Measurements from ENCODE around the gene MAL.

Gene MAL

GRCh38 chr2:95016616-95017015 lies 8.9 kb upstream of the MAL start:
- no peak for DNase-seq (ENCODE audit: low spot score)

DNA sequence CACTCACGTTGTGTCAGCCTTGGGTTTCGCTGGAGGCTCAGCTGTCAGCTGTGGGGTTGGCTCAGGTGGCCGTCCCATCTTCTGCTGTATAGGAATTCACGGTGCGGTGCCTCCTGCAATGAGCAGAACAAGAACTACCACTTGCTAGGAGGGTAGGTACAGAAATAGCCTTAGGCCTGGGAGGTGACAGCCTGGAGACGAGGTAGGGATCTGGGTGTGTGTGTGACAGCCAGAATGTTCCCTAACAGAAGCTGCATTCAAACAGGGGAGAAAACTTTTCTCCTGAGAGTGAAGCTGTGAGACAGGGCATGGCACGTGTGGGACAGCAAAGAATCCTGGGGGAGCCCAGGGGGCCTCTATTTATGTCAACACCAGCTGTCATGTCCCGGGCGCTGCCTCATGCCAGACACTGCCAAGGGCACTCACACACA lies 8.4 kb upstream of the MAL start:
- no peak for DNase-seq (ENCODE audit: low spot score)

DNA sequence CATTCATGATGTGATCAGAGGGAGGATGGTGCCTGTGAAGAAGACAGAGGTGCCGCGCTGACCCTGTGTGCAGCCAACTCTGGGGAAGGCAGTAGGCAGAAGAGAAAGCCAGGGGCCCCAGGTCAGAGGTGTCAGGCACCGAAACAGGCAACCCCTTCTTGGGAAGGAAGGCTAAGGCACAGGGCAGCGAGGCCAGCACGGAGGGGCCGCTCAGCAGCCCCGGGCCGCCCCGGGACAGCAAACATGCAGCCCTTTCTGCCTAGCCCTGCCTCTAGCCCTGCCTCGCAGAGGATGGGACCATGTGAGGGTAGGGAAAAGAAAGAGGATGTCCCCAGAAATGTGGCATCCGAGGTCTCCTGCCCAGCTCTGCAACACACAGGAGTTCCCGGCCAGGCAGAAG lies 7.7 kb upstream of the MAL start:
- DNase-seq (ENCODE audit: low spot score), result no peak

DNA sequence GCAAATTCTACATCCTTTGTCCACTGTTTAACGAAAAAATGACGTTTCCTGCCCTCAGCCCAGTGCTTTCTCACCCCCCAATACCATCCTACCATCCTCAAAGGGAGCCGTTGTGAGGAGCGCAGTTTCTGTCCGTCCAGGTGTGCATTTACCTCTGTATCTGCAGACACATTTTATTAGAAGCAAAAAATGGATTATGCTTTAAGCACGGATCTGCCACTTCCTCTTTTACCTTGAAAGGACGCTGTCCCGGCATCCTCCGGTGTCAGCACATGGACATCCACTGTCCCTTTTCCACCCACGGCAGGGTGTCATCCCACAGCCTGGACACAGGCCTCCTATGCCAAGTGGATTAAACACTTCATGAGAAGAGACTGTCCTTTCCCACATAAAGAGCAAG lies 7.2 kb upstream of the MAL start:
- DNase-seq (ENCODE audit: low spot score), result no peak

- no peak for DNase-seq (ENCODE audit: low spot score)
Measured at GRCh38 chr2:95018861-95019550, 6.5 kb upstream of the MAL start.

- DNase-seq (ENCODE audit: low spot score), result no peak
Measured at GRCh38 chr2:95019572-95019971, 5.9 kb upstream of the MAL start.

GRCh38 chr2:95020275-95021022 lies 5.1 kb upstream of the MAL start:
- no peak for DNase-seq (ENCODE audit: low spot score)

GRCh38 chr2:95021023-95021416 lies 4.5 kb upstream of the MAL start:
- DNase-seq (ENCODE audit: low spot score), result no peak

DNA sequence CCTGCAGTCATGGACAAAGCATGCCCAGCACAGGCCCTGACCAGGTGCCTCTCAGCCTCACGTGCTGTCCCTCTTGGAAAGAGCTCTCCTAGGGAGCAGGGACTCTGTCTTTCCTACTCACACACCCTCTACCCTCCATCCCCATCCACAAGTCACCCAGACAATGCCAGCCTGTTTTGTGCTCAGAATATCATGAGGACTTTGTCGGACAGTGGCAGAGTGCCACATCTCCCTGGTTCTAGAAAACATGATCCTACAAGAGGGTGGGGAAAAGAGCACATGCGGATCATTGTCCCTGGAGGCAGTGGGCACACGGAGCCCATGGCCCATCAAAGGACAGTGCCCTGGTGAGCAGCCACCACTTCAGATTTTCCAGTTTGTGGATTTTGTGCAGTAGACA lies 3.7 kb upstream of the MAL start:
- DNase-seq (ENCODE audit: low spot score), result peak; percentile 94

DNA sequence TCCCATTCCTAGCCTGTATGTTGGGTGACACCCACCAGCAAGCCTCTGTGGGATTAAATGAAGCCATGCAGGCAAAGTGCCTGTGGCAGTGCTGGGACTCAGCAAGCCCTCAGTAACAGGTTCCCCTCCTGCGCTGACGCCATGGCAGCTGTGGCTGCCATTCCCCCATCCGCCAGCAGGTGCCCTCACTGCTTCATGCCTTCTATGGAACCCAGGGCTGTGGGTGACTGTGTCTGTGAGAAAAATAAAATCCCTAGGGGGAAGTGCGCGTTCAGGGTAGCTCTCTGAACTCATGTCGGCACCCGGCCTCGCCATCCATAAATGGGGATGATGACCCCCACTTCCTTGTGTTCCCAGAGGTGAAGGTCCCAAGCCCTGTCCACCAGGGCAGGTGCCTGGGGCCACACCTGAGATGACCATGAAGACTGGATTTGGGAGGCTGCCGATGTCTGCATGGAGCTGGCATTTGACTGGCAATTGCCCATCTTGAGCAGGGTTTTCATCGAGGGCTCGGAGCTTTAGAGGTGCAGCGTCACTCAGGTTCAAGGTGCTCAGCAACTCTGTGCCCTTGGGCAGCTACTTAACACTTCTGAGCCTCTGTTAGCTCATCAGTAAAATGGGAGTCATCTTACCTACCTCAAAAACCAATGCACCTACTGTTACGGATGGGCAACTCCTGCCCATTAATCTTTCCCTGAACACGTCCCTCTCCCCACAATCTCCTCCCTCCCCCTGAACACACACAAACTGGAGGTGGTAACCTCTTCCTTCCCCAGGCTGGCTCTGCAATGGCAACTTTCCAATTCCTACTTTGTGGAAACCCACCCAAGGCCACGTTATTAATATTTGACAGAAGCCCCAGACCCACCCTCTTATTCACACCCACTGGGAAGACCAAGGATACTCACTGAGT lies 2.9 kb upstream of the MAL start:
- DNase-seq (ENCODE audit: low spot score), result peak; percentile 91

- no peak for DNase-seq (ENCODE audit: low spot score)
Measured at GRCh38 chr2:95023222-95023597, 2.3 kb upstream of the MAL start.

- DNase-seq (ENCODE audit: low spot score), result peak; percentile 88
Measured at GRCh38 chr2:95024371-95024770, 1.1 kb upstream of the MAL start.

DNA sequence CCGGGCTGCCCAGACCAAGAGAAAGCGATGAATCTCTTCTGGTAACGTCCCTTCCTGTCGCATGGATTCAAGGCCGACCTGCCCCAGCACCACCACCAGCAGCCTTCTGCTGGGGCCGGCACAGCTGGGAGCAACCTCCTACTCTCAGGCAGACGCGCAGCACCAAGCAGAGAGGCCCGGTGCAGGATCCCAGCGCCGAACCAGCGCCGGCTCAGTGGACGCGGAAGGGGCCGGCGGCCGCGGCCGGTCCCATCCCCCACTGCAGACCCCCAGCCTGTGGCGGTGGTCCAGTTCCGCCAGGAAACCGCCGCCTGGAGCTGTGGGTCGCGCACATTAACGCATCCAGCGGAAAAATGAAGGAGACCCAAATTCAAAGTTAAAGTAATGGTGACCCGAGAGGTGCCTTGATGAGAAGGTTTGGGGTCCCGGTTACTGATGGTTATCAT lies 525 bp upstream of the MAL start:
- no peak for DNase-seq (ENCODE audit: low spot score)

- no peak for DNase-seq (ENCODE audit: low spot score)
Measured at GRCh38 chr2:95026471-95027368, 1.2 kb downstream of the MAL start.

DNA sequence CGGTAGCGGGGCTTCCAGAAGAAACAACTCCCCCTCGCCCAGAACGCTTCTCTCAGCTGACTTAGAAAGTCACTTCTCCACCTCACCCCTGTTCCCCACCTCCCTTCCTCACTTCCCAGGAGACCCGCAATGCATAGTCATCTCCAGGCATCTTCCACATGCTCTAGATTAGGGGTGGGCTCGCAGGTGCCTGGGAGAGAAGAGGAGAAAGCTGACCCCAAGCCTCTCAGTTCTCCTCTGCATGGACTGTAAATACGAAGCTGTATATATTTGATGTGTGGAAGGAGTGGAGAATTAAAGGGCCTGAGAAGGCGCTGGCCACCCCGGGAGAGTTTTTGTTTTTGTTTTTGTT lies 1.8 kb downstream of the MAL start:
- DNase-seq (ENCODE audit: low spot score), result no peak

- DNase-seq (ENCODE audit: low spot score), result no peak
Measured at GRCh38 chr2:95029898-95030341, 4.4 kb downstream of the MAL start.

- DNase-seq (ENCODE audit: low spot score), result no peak
Measured at GRCh38 chr2:95030496-95030895, 5.0 kb downstream of the MAL start.

- no peak for DNase-seq (ENCODE audit: low spot score)
Measured at GRCh38 chr2:95031076-95031725, 5.7 kb downstream of the MAL start.

DNA sequence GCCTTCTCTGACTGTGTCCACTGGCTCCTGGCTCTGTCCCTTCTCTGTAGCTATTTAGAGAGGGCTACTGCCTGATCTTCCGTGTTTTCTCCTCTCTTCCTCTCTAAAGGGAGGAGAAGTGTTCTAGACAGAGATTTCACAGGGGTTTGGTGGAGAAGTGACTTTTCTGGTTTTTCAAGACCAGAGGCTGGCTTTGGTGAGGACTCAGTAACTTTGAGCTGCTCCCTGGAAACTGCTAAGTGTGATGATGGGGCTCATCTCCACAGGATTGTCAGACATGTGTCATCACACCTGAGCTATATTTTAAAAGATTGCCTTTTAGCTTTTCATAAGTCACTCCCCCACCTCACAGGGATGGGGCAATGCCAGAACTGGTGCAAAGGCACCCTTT lies 6.2 kb downstream of the MAL start:
- no peak for DNase-seq (ENCODE audit: low spot score)

DNA sequence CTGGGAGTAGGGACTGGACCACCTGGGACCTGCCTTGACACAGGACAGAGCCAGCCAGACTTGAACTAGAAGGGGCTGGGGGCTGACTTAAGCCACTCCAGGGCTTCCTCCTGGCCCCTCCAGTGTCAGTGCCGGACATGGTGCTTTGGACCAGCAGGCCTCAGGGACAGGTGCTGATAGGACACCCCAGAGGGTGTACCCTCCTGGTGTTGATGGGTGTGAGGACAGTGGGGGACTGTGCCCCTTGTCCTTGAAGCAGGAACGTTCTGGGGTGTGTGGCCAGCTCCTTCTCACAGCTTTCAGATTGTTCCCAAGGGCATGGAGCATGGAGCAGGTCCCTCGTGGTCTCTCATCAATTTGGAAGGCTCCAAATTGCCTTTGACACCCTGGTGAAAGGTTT lies 6.8 kb downstream of the MAL start:
- no peak for DNase-seq (ENCODE audit: low spot score)

Data from globus pallidus (tissue), 1 donor.